Right atrium auricular region (tissue), 2 donors: ENCODE results near the gene IL2RA. TPM values are rescaled to one million over a fixed set of nuclear protein-coding genes. Genes with fewer than 3 reads are reported as not detected.
"Not testable (repeated sequence)": the region's sequence is repeated elsewhere in the genome, so short reads cannot be mapped to it uniquely, and the experiment has no call there.

ENCODE experiments used
- DNase-seq: peaks from one replicate; pipeline ENCODE4 v3.0.0-alpha.2; 2019; ENCODE audit warnings: low spot score
- H3K27ac ChIP-seq, 2 donors: fragments of 200-600 bp; sonication (generic); 1 replicate in 1 of 2; 2 replicates in 1 of 2; pipeline ENCODE4 v1.5.1; 2016 to 2019
- H3K27me3 ChIP-seq, 2 donors: fragments of 200-600 bp; sonication (generic); one replicate each; pipeline versions ENCODE4 v1.5.1 to v1.6.0; 2017 to 2019
- H3K36me3 ChIP-seq: fragments of 200-600 bp; sonication (generic); one replicate; pipeline ENCODE4 v1.5.1; 2016
- H3K4me1 ChIP-seq, 2 donors: fragments of 200-600 bp; sonication (generic); one replicate each; pipeline versions ENCODE4 v1.5.1 to v1.6.0; 2017 to 2019
- H3K4me3 ChIP-seq, 2 donors: fragments of 200-600 bp; sonication (generic); 1 replicate in 1 of 2; 2 replicates in 1 of 2; pipeline ENCODE4 v1.5.1; 2017 to 2019; ENCODE audit warnings: mild to moderate bottlenecking in 1 of 2, moderate library complexity in 1 of 2
- H3K9me3 ChIP-seq, 2 donors: fragments of 200-600 bp; sonication (generic); one replicate each; pipeline ENCODE4 v1.5.1; 2019
- CTCF ChIP-seq, 2 donors: fragments of 200-600 bp; sonication (generic); IDR thresholded peaks; one replicate each; pipeline ENCODE4 v1.5.1; 2019; ENCODE audit warnings: antibody characterized with exemption in 2 of 2
- total RNA-seq, 2 donors: library from RNA; depleted of rRNA; stranded (reverse); fragments of >200 nt; gene quantifications; one replicate each; pipeline ENCODE4 v1.1.0, GENCODE V29; 2016

The IL2RA gene
- total RNA-seq, 2 donors from 2014 or later: 0.16 to 0.30 TPM

- TF ChIP-seq CTCF (IDR thresholded peaks at IDR 0.05): no peak
- Histone ChIP-seq H3K4me1 (no peaks in the 10 kb centered on the region), H3K9me3 (no peaks in the 10 kb centered on the region), H3K27me3 (no peaks in the 10 kb centered on the region), H3K27ac (no peak overlapping the region), H3K4me3 (no peak overlapping the region), H3K36me3 (no peaks in the 10 kb centered on the region)
- DNase-seq: no peak
Measured at GRCh38 chr10:5963071-5963470, 99.1 kb downstream of the IL2RA start.

- H3K4me3 ChIP-seq, H3K27me3 ChIP-seq, H3K4me1 ChIP-seq, DNase-seq, H3K9me3 ChIP-seq, H3K36me3 ChIP-seq, H3K27ac ChIP-seq: not testable (repeated sequence)
Measured at GRCh38 chr10:5962358-5962940, 99.7 kb downstream of the IL2RA start.

GRCh38 chr10:5961405-5962100 lies 100.6 kb downstream of the IL2RA start:
- no peak overlapping the region for H3K27ac ChIP-seq
- H3K4me3 ChIP-seq: no peak overlapping the region
- H3K36me3 ChIP-seq: no peaks in the 10 kb centered on the region
- no peak for DNase-seq
- no peaks in the 10 kb centered on the region for H3K4me1 ChIP-seq
- H3K9me3 ChIP-seq: no peaks in the 10 kb centered on the region
- TF ChIP-seq CTCF (IDR thresholded peaks at IDR 0.05): no peak
- H3K27me3 ChIP-seq: no peaks in the 10 kb centered on the region

- not testable (repeated sequence) for H3K4me3 ChIP-seq, H3K4me1 ChIP-seq, H3K9me3 ChIP-seq, H3K27ac ChIP-seq, H3K36me3 ChIP-seq, DNase-seq, H3K27me3 ChIP-seq
Measured at GRCh38 chr10:5960973-5961275, 101.2 kb downstream of the IL2RA start.

Other genes with a start within 250 kb of the IL2RA start
- gene GDI2, start 248.9 kb downstream of the IL2RA start, total RNA-seq: 100 to 1,000 TPM; 117 to 124 TPM
- 1 to 10 TPM; 1.9 to 3.5 TPM for gene ANKRD16, start 172.5 kb downstream of the IL2RA start, total RNA-seq
- gene FBH1, start 172.1 kb downstream of the IL2RA start, total RNA-seq: 10 to 100 TPM; 68.7 to 93.4 TPM
- gene IL15RA, start 84.8 kb downstream of the IL2RA start, total RNA-seq: 10 to 100 TPM in 1 of 2 donors, 1 to 10 TPM in 1; 9.6 to 30.5 TPM
- gene RBM17, start 26.7 kb upstream of the IL2RA start, total RNA-seq: 10 to 100 TPM; 27.4 to 30.1 TPM
- gene PFKFB3, start 140.6 kb upstream of the IL2RA start, total RNA-seq: 10 to 100 TPM in 1 of 2 donors, 1 to 10 TPM in 1; 9.4 to 16.5 TPM